Activated CD4-positive, alpha-beta T cell treated with anti-CD3 and anti-CD28 coated beads for 36 hours (primary cell): Measurements from ENCODE around the gene PARL. TPM values are rescaled to one million over a fixed set of nuclear protein-coding genes. Genes with fewer than 3 reads are reported as not detected.

ENCODE experiments used
- ATAC-seq: fragments of 200-7000 bp; cut with Tn5 transposase; one replicate; pipeline ENCODE4 v1.10.0; 2021; ENCODE audit warnings: mild to moderate bottlenecking, moderate library complexity
- CTCF ChIA-PET: fragments of 350-600 bp; sonication (Branson Sonifier 250); formaldehyde crosslinking; loops from one replicate; lab custom pipeline; 2021; ENCODE audit warnings: antibody characterized with exemption; lab: Charles Lee
- POLR2A ChIA-PET: fragments of 350-600 bp; sonication (Branson Sonifier 250); formaldehyde crosslinking; loops from one replicate; lab custom pipeline; 2021; ENCODE audit warnings: antibody characterized with exemption, inconsistent platforms; lab: Charles Lee
- DNase-seq: peaks from one replicate; pipeline ENCODE4 v3.0.0-alpha.2; 2020
- H3K27ac Mint-ChIP-seq: one replicate; pipeline ENCODE4 v1.8.0; 2021; ENCODE audit warnings: mixed read lengths
- H3K27me3 Mint-ChIP-seq: one replicate; pipeline ENCODE4 v1.8.0; 2021; ENCODE audit warnings: mixed read lengths
- H3K36me3 Mint-ChIP-seq: one replicate; pipeline ENCODE4 v1.8.0; 2021; ENCODE audit warnings: low read depth, mixed read lengths
- H3K4me1 Mint-ChIP-seq: one replicate; pipeline ENCODE4 v1.8.0; 2021; ENCODE audit warnings: mixed read lengths
- H3K4me3 Mint-ChIP-seq: one replicate; pipeline ENCODE4 v1.8.0; 2021; ENCODE audit warnings: mild to moderate bottlenecking, moderate library complexity, mixed read lengths
- H3K9me3 Mint-ChIP-seq: one replicate; pipeline ENCODE4 v1.8.0; 2021; ENCODE audit warnings: low read depth, mixed read lengths
- intact Hi-C, 2 experiments: fragments of 100-400 bp; cut with DNase I in 1 of 2; cut with micrococcal nuclease in 1 of 2; formaldehyde crosslinking; loops; one replicate each; pipeline versions ENCODE4 v1.14.2 to v1.15.1; 2022 to 2024; cut with DNase I, micrococcal nuclease
- microRNA-seq: library from miRNA; unstranded; fragments of <30 nt; microRNA quantifications from one replicate; pipeline ENCODE4 v1.2.0, GENCODE V29; 2021; ENCODE audit warnings: borderline replicate concordance
- total RNA-seq, 2 experiments: library from RNA; stranded (reverse); gene quantifications; one replicate each; pipeline ENCODE4 v1.2.3, GENCODE V29; 2021

Gene PARL
- total RNA-seq, 2 experiments from 2014 or later: 55.9 to 91.9 TPM

GRCh38 chr3:183782576-183783276, 102.0 kb downstream of the PARL start:
- Mint-ChIP-seq H3K9me3 (no peaks in the 10 kb centered on the region), H3K36me3 (peaks cover 64% of the 10 kb centered on the region), H3K4me3 (no peak overlapping the region), H3K27me3 (no peaks in the 10 kb centered on the region), H3K4me1 (peaks cover 2% of the 10 kb centered on the region), H3K27ac (no peak overlapping the region)
- POLR2A ChIA-PET: interaction anchor here (0.6 kb wide), 1 partner anchor 62 kb away, joined by 3 read pairs; no protein-coding TSS in a partner anchor
- ATAC-seq: peak; percentile 26
- CTCF ChIA-PET: interaction anchor here (2.1 kb wide), 1 partner anchor 11 kb away, joined by 5 read pairs; no protein-coding TSS in a partner anchor
- intact Hi-C loops: loop anchor here in 1 of 2 experiments (5.0 kb wide), 1 partner anchor 70 kb away; no protein-coding TSS in a partner anchor
- no peak for DNase-seq

GRCh38 chr3:183781246-183781645, 103.4 kb downstream of the PARL start:
- Mint-ChIP-seq H3K36me3 (peaks cover 64% of the 10 kb centered on the region), H3K4me1 (peaks cover 2% of the 10 kb centered on the region), H3K4me3 (no peak overlapping the region), H3K9me3 (no peaks in the 10 kb centered on the region), H3K27ac (no peak overlapping the region), H3K27me3 (no peaks in the 10 kb centered on the region)
- ChIA-PET POLR2A (no interaction called here), CTCF (interaction anchor here (1.0 to 2.1 kb wide), 2 partner anchors 9 to 15 kb away, joined by 4 to 5 read pairs; no protein-coding TSS in a partner anchor)
- no peak for ATAC-seq
- intact Hi-C loops: loop anchor here in 1 of 2 experiments (5.0 kb wide), 1 partner anchor 69 kb away; no protein-coding TSS in a partner anchor
- no peak for DNase-seq

- Mint-ChIP-seq H3K4me3 (no peak overlapping the region), H3K36me3 (peaks cover 62% of the 10 kb centered on the region), H3K27me3 (no peaks in the 10 kb centered on the region), H3K4me1 (peaks cover 2% of the 10 kb centered on the region), H3K27ac (no peak overlapping the region), H3K9me3 (no peaks in the 10 kb centered on the region)
- ChIA-PET CTCF (interaction anchor here (0.6 to 1.1 kb wide), 3 partner anchors 12 to 17 kb away, joined by 3 to 4 read pairs (median 3); no protein-coding TSS in a partner anchor), POLR2A (interaction anchor here (0.7 kb wide), 1 partner anchor 13 kb away, joined by 11 read pairs; no protein-coding TSS in a partner anchor)
- no peak for ATAC-seq
- DNase-seq: no peak
- intact Hi-C loops: loop anchor here in 1 of 2 experiments (5.0 kb wide), 1 partner anchor 68 kb away; no protein-coding TSS in a partner anchor
These were observed 104.7 kb downstream of the PARL start for GRCh38 chr3:183779896-183780465.

Small RNA genes within 50 kb of the gene (microRNA-seq; reads per million reads assigned to microRNA genes)
- not detected for gene MIR4448

Other genes with a start within 250 kb of the PARL start
- gene KLHL24, start 249.3 kb downstream of the PARL start, total RNA-seq: 10 to 100 TPM in 1 of 2 experiments, 1 to 10 TPM in 1; 9.6 to 15.8 TPM
- gene YEATS2, start 187.1 kb downstream of the PARL start, total RNA-seq: 10 to 100 TPM; 59.4 to 73.9 TPM
- 1 to 10 TPM; 1.3 to 1.6 TPM for gene MAP6D1, start 59.3 kb downstream of the PARL start, total RNA-seq
- 10 to 100 TPM; 12.5 to 15.8 TPM for gene ABCC5, start 133.0 kb upstream of the PARL start, total RNA-seq
- gene HTR3D, start 146.9 kb upstream of the PARL start, total RNA-seq: not detected
- not detected for gene HTR3C, start 168.2 kb upstream of the PARL start, total RNA-seq
- gene HTR3E, start 212.2 kb upstream of the PARL start, total RNA-seq: not detected